Ectodermal cell (in vitro differentiated cells): ENCODE data around the gene TMEM171.

ENCODE experiments used
- H3K27ac ChIP-seq: 2 replicates; pipeline ENCODE4 v1.7.0; 2013; ENCODE audit warnings: mild to moderate bottlenecking, low read depth, low read length; ENCODE audit not compliant: insufficient read depth, poor library complexity, severe bottlenecking
- H3K27me3 ChIP-seq: 2 replicates; pipeline ENCODE4 v1.7.0; 2013; ENCODE audit warnings: mild to moderate bottlenecking, low read length; ENCODE audit not compliant: insufficient read depth, control insufficient read depth, poor library complexity, severe bottlenecking
- H3K36me3 ChIP-seq: one replicate; pipeline ENCODE4 v1.7.0; 2013; ENCODE audit warnings: low read length; ENCODE audit not compliant: control insufficient read depth, insufficient read depth
- H3K4me1 ChIP-seq: one replicate; pipeline ENCODE4 v1.7.0; 2013; ENCODE audit warnings: low read length; ENCODE audit not compliant: control insufficient read depth, insufficient read depth
- H3K4me3 ChIP-seq: 2 replicates; pipeline ENCODE4 v1.7.0; 2013; ENCODE audit warnings: low read depth, low read length, control low read depth; ENCODE audit not compliant: insufficient read depth
- H3K9me3 ChIP-seq: 2 replicates; pipeline ENCODE4 v1.7.0; 2013; ENCODE audit warnings: mild to moderate bottlenecking, low read length, moderate library complexity; ENCODE audit not compliant: control insufficient read depth
- WGBS, 2 experiments: methylation state at CpG; one replicate each; pipeline ENCODE4 v1.1.7; 2013; ENCODE audit warnings: missing lambda C conversion rate in 2 of 2; 5-methylcytosine and 5-hydroxymethylcytosine counted together

The TMEM171 gene

DNA sequence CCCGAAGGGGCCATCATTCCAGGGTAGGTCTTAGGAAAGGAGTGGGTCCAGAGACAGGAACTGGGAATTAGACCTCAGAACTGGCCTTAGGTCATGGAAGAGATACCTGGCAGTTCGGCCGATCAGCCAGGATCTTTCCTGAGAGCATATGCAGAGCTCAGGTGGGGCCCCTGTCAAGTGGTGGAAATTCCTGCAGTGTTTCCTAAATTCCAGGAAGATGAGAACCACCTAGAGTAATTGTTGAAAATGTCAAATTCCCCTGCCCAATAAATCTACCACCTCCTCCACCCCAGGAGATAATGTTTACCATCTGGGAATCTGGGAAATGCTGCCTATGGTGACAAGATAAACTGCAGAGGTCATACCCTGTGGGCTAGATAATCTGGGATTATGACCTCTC is 14.6 kb downstream of the TMEM171 start:
- H3K36me3 ChIP-seq, result no peaks in the 10 kb centered on the region
- no peak overlapping the region for H3K27ac ChIP-seq
- H3K4me1 ChIP-seq, result peaks cover 11% of the 10 kb centered on the region
- no peaks in the 10 kb centered on the region for H3K27me3 ChIP-seq
- no peaks in the 10 kb centered on the region for H3K9me3 ChIP-seq
- WGBS, 2 experiments, result 94 to 96% methylated on average over 3 of the region's 3 CpGs
- H3K4me3 ChIP-seq, result no peak overlapping the region

DNA sequence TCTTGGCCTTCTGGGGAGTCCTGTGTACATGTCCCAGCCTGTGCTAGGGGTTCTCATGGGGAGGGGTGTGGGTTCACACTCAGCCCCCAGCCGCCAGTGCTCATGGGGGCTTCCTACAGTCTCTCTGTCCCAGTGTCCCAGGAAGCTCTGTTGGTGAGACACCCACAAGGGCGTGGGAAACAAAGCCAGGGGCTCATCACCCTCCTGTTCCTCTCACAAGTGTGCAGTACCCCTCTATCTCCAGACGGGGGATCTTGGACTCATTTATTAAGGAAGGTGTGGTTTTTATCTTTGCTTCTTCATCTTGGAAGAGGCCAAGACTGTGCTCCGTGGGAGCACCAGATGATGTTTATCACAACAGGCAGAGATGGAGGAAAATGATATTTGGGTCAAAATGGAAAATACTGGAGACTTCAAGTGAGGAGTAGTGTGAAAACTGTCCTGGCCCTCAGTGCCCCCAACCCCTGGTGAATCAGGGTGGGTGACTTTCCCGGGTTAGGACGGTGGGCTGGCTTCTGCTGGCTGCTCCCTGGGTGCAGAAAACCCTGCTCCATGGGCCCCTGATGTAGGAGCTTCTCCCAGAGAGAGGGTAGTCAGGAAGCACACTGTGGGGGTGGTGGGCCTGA is 15.2 kb downstream of the TMEM171 start:
- no peak overlapping the region for H3K27ac ChIP-seq
- 85 to 89% methylated on average over 6 of the region's 6 CpGs for WGBS, 2 experiments

DNA sequence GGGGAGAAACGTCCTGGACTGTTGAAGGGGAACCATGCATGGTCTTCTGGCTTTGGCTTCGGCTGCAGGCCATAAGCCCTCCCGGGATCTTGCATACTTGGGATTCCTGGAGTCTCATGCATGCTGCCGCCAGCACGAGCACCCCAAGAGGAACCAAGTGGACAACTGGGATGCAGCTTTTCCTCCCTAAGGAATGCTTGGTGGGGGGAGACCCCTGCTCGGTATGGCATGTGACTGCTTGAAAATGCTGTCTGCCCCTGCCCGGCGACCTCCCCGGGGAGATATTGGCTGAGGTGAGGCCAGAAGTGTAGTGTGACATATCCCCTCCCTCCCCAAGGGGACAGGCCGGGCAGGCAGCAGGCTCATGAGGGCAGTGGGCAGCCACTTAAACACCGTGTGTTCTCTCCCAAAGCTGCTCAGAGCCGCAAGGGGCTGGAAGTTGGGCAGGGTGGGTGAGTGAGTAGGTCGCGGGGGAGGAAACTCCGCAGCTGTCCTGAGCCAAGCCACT is 15.7 kb downstream of the TMEM171 start:
- no peak overlapping the region for H3K27ac ChIP-seq
- H3K4me1 ChIP-seq, result peaks cover 11% of the 10 kb centered on the region
- no peaks in the 10 kb centered on the region for H3K9me3 ChIP-seq
- WGBS, 2 experiments, result 66% methylated on average over 15 of the region's 15 CpGs
- H3K27me3 ChIP-seq, result no peaks in the 10 kb centered on the region
- H3K4me3 ChIP-seq, result no peak overlapping the region
- no peaks in the 10 kb centered on the region for H3K36me3 ChIP-seq

More for the DNA sequence above, 15.2 kb downstream of the TMEM171 start:
- Histone ChIP-seq H3K36me3 (no peaks in the 10 kb centered on the region), H3K27me3 (no peaks in the 10 kb centered on the region), H3K4me1 (peaks cover 11% of the 10 kb centered on the region), H3K9me3 (no peaks in the 10 kb centered on the region), H3K4me3 (no peak overlapping the region)

DNA sequence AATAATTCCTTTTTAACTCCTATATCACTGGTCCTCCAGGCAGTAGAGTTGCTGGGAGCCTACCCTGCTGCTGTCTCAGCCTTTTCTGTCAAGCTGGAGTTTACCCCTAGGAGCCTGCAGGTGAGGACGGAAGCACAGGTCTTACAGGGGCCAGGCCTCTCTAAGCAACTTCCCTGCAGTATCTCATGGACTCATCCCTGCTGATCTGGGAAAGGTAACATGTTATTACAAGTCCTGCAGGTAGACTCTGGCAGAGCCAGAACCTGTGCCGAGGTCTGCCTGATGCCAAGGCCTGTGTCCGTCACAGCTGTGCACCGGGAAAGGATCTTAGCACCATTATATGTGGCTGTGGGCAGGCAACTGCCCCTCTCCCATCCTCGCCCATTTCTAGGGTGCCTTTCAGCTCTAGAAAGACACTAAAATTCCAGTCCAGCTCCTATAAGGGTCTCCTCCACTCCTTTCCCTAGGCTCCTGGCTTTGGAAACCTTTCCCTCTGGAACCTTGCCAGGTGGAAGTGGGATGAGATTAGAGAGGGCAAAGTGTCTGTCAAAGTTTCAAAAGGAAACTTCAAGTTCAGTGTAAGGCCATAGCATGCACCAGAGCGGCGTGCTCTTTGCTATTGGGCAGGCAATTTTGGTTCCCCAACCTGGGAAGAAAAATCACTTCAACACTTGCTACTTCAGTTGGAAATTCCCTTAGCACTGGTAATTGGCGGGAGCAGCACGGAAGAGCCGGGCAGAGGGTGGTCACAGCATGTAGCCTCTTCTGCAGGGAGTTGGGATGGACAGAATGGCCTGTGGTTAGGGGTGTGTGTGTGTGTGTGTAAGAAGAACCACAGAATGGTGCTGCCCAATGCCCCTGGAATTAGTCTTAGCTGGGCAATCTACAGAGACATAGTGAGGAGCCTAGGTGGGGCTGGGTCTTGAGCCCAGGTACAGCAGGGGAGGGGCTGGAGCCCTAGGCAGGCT is 17.5 kb downstream of the TMEM171 start:
- no peaks in the 10 kb centered on the region for H3K36me3 ChIP-seq
- no peak overlapping the region for H3K4me3 ChIP-seq
- H3K27ac ChIP-seq, result no peak overlapping the region
- H3K27me3 ChIP-seq, result no peaks in the 10 kb centered on the region
- H3K9me3 ChIP-seq, result no peaks in the 10 kb centered on the region
- WGBS, 2 experiments, result 87 to 91% methylated on average over 10 of the region's 10 CpGs
- H3K4me1 ChIP-seq, result peaks cover 11% of the 10 kb centered on the region

DNA sequence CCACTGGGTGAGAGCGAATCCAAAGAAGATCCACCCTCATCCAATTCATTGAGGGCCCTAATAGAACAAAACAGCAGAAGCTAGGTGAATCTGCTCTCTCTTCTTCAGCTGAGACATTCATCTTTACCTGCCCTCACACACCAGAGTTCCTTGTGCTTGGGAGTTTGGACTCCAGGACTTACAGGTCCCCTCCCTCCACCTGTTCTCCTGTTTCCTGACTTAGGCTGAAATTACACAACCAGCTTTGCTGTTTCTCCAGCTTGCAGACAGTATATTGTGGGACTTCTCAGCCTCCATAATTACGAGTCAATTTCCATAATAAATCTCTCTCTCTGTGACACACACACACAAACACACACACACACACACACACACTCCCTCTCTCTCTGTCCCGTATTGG is 19.1 kb downstream of the TMEM171 start:
- no peaks in the 10 kb centered on the region for H3K27me3 ChIP-seq
- H3K9me3 ChIP-seq, result no peaks in the 10 kb centered on the region
- H3K4me3 ChIP-seq, result no peak overlapping the region
- H3K4me1 ChIP-seq, result peaks cover 11% of the 10 kb centered on the region
- H3K27ac ChIP-seq, result no peak overlapping the region
- no peaks in the 10 kb centered on the region for H3K36me3 ChIP-seq
- 94 to 97% methylated on average over 2 of the region's 3 CpGs for WGBS, 2 experiments

DNA sequence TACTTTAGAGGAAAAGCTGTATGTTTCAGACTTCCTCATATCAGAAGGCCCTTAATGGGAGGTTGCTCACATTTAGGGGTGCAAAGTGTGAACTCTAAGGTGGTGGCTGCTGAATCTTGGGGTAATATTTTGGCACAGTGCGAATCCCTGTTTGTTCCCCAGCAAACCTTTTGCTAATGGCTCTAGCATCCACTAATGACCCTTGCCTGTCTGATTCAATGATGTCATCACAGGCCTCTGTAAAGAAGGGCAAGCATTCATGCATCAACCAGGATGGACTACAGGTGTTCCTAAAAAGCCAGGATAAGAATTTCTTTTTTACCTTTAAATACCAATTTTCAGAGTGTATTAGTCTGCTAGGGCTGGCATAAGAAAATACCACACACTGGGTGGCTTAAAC is 20.4 kb downstream of the TMEM171 start:
- H3K4me1 ChIP-seq, result peaks cover 10% of the 10 kb centered on the region
- H3K4me3 ChIP-seq, result no peak overlapping the region
- H3K27ac ChIP-seq, result no peak overlapping the region
- H3K9me3 ChIP-seq, result no peaks in the 10 kb centered on the region
- 87 to 98% methylated on average over 1 of the region's 1 CpG for WGBS, 2 experiments
- H3K27me3 ChIP-seq, result no peaks in the 10 kb centered on the region
- H3K36me3 ChIP-seq, result no peaks in the 10 kb centered on the region

DNA sequence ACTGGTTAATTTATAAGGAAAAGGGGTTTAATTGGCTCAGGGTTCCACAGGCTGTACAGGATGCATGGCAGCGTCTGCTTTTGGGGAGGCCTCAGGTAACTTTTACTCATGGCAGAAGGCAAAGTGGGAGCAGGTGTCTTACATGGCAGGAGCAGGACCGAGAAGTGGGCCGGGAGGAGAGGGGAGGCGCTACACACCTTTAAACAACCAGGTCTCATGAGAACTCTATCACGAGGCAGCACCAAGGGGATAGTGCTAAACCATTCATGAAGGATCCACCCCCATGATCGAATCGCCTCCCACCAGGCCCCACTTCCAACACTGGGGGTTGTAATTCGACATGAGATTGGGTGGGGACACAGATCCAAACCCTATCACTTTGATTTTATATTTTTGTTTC is 21.7 kb downstream of the TMEM171 start:
- no peaks in the 10 kb centered on the region for H3K4me1 ChIP-seq
- 82 to 83% methylated on average over 6 to 8 of the region's 8 CpGs for WGBS, 2 experiments
- H3K27me3 ChIP-seq, result no peaks in the 10 kb centered on the region
- no peak overlapping the region for H3K4me3 ChIP-seq
- H3K27ac ChIP-seq, result no peak overlapping the region
- no peaks in the 10 kb centered on the region for H3K36me3 ChIP-seq
- H3K9me3 ChIP-seq, result no peaks in the 10 kb centered on the region

DNA sequence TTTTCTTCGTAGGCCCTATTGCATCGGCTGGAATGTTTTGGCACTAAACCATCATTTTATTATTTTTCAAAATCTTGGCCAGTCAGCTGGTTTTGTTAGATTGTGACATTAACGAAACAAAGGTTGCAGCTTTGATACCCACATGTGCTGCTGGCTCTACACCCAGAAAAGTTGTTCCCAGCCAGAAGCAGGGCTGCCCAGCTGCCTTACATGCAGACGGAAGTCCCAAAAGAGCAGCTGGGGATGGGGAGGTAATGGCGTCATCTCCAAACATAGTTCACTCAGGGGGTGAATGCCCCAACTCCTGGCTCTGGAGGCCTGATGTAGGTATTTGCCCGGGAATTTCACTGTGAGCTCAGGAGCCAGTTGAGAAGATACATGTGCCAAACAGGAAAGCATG is 23.3 kb downstream of the TMEM171 start:
- Histone ChIP-seq H3K27ac (no peak overlapping the region), H3K4me1 (no peaks in the 10 kb centered on the region), H3K9me3 (no peaks in the 10 kb centered on the region), H3K4me3 (no peak overlapping the region), H3K36me3 (no peaks in the 10 kb centered on the region), H3K27me3 (no peaks in the 10 kb centered on the region)
- 91 to 96% methylated on average over 6 of the region's 6 CpGs for WGBS, 2 experiments

DNA sequence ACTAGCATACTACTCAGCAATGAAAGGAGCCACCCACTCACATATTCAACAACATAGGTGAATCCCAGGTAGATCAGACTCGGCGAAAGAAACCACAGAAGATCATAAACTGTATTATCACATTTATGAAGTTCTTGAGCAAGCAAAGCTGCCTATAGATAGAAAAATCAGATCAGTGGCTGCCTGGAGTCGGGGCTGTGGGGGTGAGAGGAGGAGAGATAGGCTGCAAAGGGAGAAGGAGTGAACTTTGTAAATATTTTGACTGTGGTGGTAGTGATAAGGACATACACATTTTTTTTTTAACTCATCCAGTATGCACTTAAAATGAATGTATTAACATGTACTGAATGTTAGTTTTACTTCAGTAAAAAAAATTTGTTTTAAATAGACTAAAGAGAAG is 29.2 kb downstream of the TMEM171 start:
- Histone ChIP-seq H3K4me3 (no peak overlapping the region), H3K27me3 (no peaks in the 10 kb centered on the region), H3K36me3 (no peaks in the 10 kb centered on the region), H3K27ac (no peak overlapping the region), H3K4me1 (no peaks in the 10 kb centered on the region), H3K9me3 (no peaks in the 10 kb centered on the region)
- WGBS, 2 experiments, result 30 to 31% methylated on average over 3 of the region's 3 CpGs

DNA sequence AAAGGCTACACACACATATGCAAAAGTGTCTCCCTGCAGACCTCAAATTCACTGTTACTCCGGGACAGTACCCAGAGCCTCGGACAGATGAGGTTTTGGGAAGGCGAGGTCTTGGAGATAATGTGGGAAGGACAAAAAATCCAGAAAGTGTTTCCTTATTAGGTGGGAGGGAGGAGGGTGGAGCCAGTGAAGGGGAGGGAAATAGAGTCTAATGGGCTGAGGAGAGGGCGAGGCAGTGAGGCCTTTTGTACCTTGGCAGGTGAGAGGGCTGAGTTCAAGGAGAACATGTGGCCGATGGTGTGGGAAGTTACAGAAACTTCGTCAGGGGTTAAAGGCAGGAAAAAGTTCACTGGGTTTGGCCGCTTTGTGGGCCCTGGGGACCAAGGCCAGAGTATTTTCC is 30.5 kb downstream of the TMEM171 start:
- 77 to 80% methylated on average over 7 of the region's 7 CpGs for WGBS, 2 experiments
- Histone ChIP-seq H3K4me1 (peaks cover 7% of the 10 kb centered on the region), H3K27me3 (no peaks in the 10 kb centered on the region), H3K4me3 (no peak overlapping the region), H3K27ac (no peak overlapping the region), H3K9me3 (no peaks in the 10 kb centered on the region), H3K36me3 (no peaks in the 10 kb centered on the region)
